Measurements from ENCODE around the gene MTCH1.

Gene MTCH1

GRCh38 chr6:36933519-36933918, 52.5 kb downstream of the MTCH1 start:
- Histone ChIP-seq H3K4me3 (no peak overlapping the region), H3K27me3 (ENCODE audit: low read depth) (no peaks in the 10 kb centered on the region), H3K36me3 (replicated peaks) (no peaks in the 10 kb centered on the region), H3K4me1 (peaks cover 2% of the 10 kb centered on the region; the same call in 1 of the 2 replicates), H3K9me3 (no peaks in the 10 kb centered on the region; the same call in 1 of the 2 replicates)
- no peak for DNase-seq (ENCODE audit: low spot score in 2 of 2)
- in situ Hi-C loops (cut with MboI; ENCODE audit: low sequenced_read_pairs) = no loop called here

- Histone ChIP-seq H3K4me3 (no peak overlapping the region), H3K36me3 (replicated peaks) (no peaks in the 10 kb centered on the region), H3K4me1 (peaks cover 2% of the 10 kb centered on the region; the same call in 1 of the 2 replicates), H3K27me3 (ENCODE audit: low read depth) (no peaks in the 10 kb centered on the region), H3K9me3 (no peaks in the 10 kb centered on the region; the same call in 1 of the 2 replicates)
- DNase-seq (ENCODE audit: low spot score in 2 of 2) = no peak
- in situ Hi-C loops (cut with MboI; ENCODE audit: low sequenced_read_pairs) = no loop called here
Measured at GRCh38 chr6:36933102-36933501, 52.9 kb downstream of the MTCH1 start.

- no peaks in the 10 kb centered on the region for H3K36me3 ChIP-seq (replicated peaks)
- peaks cover 2% of the 10 kb centered on the region; the same call in 1 of the 2 replicates for H3K4me1 ChIP-seq
- no peak overlapping the region for H3K4me3 ChIP-seq
- no peaks in the 10 kb centered on the region; the same call in 1 of the 2 replicates for H3K9me3 ChIP-seq
- no peaks in the 10 kb centered on the region for H3K27me3 ChIP-seq (ENCODE audit: low read depth)
- no peak for DNase-seq (ENCODE audit: low spot score in 2 of 2)
- in situ Hi-C loops (cut with MboI; ENCODE audit: low sequenced_read_pairs) = no loop called here
Measured at GRCh38 chr6:36930483-36930882, 55.5 kb downstream of the MTCH1 start.

GRCh38 chr6:36929607-36930006, 56.4 kb downstream of the MTCH1 start:
- no peaks in the 10 kb centered on the region for H3K9me3 ChIP-seq
- in situ Hi-C loops (cut with MboI; ENCODE audit: low sequenced_read_pairs) = no loop called here
- H3K4me1 ChIP-seq = peaks cover 2% of the 10 kb centered on the region; the same call in 1 of the 2 replicates
- H3K27me3 ChIP-seq (ENCODE audit: low read depth) = no peaks in the 10 kb centered on the region
- DNase-seq (ENCODE audit: low spot score in 2 of 2) = peak; percentile 23 to 71
- H3K36me3 ChIP-seq (replicated peaks) = no peaks in the 10 kb centered on the region
- H3K4me3 ChIP-seq = no peak overlapping the region

- H3K36me3 ChIP-seq (replicated peaks) = no peaks in the 10 kb centered on the region
- H3K27me3 ChIP-seq (ENCODE audit: low read depth) = no peaks in the 10 kb centered on the region
- in situ Hi-C loops (cut with MboI; ENCODE audit: low sequenced_read_pairs) = no loop called here
- no peak for DNase-seq (ENCODE audit: low spot score in 2 of 2)
- peaks cover 2% of the 10 kb centered on the region; the same call in 1 of the 2 replicates for H3K4me1 ChIP-seq
- no peak overlapping the region for H3K4me3 ChIP-seq
- H3K9me3 ChIP-seq = no peaks in the 10 kb centered on the region
Measured at GRCh38 chr6:36929152-36929551, 56.8 kb downstream of the MTCH1 start.

- H3K4me1 ChIP-seq = peaks cover 2% of the 10 kb centered on the region; the same call in 1 of the 2 replicates
- H3K4me3 ChIP-seq = no peak overlapping the region
- DNase-seq (ENCODE audit: low spot score in 2 of 2) = no peak
- H3K9me3 ChIP-seq = no peaks in the 10 kb centered on the region
- H3K27me3 ChIP-seq (ENCODE audit: low read depth) = no peaks in the 10 kb centered on the region
- no peaks in the 10 kb centered on the region; the same call in 1 of the 2 replicates for H3K36me3 ChIP-seq (replicated peaks)
- in situ Hi-C loops (cut with MboI; ENCODE audit: low sequenced_read_pairs) = no loop called here
Measured at GRCh38 chr6:36928547-36928918, 57.5 kb downstream of the MTCH1 start.

DNA sequence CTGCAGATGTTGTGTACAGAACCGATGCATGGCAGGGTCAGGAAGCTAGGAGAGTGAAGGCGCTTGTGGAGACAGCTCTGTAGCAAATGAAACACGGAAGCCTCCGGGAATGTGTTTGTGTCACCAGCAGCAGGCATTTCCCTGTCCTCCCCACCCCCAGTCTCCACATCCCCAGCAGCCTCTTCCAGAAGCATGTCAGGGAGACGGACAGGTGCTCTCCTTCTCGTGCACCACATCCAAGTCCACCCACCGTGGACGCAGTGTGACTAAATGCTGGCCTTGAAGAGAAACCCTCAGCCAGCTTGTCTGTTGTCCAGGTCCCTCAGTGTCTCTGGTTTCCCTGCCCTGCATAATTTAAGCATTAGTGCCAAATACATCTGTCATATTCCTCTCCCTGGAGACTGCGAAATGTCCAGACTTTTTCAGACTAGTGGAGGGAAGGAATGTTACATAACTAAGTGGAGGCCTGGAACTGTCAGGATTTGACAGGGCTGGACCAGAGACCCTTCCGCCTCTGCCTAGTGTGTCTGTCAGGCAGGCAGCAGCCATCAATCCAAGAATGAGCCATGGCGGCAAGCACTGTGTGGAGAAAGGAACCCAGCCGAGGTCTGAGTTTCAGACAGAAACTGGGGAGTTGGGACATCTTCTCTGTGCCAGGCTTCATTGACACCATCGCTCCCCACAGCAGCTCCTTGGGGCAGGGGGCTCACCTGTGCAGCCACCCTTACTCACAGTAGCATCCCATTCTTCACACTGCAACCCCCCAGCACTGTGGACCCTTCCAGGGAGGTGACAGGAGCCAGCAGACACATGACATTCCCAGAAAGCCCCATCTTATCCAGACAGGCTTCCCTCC, 58.1 kb downstream of the MTCH1 start:
- Histone ChIP-seq H3K9me3 (no peaks in the 10 kb centered on the region), H3K36me3 (replicated peaks) (no peaks in the 10 kb centered on the region; the same call in 1 of the 2 replicates), H3K27me3 (ENCODE audit: low read depth) (no peaks in the 10 kb centered on the region), H3K4me1 (peaks cover 2% of the 10 kb centered on the region; the same call in 1 of the 2 replicates), H3K4me3 (no peak overlapping the region)
- in situ Hi-C loops (cut with MboI; ENCODE audit: low sequenced_read_pairs) = no loop called here
- DNase-seq (ENCODE audit: low spot score in 2 of 2) = no peak

- DNase-seq (ENCODE audit: low spot score in 2 of 2) = no peak
- no peak overlapping the region for H3K4me3 ChIP-seq
- no peaks in the 10 kb centered on the region; the same call in 1 of the 2 replicates for H3K36me3 ChIP-seq (replicated peaks)
- in situ Hi-C loops (cut with MboI; ENCODE audit: low sequenced_read_pairs) = no loop called here
- no peaks in the 10 kb centered on the region for H3K9me3 ChIP-seq
- peaks cover 2% of the 10 kb centered on the region; the same call in 1 of the 2 replicates for H3K4me1 ChIP-seq
- no peaks in the 10 kb centered on the region for H3K27me3 ChIP-seq (ENCODE audit: low read depth)
Measured at GRCh38 chr6:36926708-36927513, 59.1 kb downstream of the MTCH1 start.

- H3K4me1 ChIP-seq = peaks cover 2% of the 10 kb centered on the region; the same call in 1 of the 2 replicates
Measured at GRCh38 chr6:36925809-36926208, 60.2 kb downstream of the MTCH1 start.

DNA sequence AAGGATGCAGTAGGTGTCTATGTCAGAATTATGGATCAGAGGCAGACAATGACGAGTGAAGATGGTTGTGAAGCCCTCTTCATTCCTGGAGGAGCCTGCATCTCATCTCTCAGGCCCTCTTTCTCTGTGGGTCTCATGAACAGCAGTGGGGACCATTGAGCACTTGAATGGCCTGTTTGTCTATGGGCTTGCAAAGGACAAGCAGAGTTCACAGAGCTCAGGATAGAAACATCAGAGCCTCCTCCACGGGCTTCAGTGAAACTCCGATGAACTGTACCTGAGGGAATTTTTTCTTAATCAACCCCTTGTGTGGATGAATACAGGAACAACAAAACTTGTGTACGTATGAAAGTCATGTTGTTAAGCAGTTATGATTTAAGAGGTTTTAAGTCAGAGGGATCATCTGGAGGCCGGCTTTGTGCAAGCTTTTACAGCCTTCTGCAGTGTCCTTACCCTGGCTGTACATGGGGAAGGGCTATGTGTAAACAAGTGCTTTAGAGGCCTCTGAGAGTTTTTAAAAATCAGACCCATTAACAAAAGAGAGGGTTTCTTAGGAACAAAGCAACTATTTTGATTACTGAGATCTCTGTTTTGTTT, 61.1 kb downstream of the MTCH1 start:
- H3K27me3 ChIP-seq (ENCODE audit: low read depth) = no peaks in the 10 kb centered on the region
- peaks cover 2% of the 10 kb centered on the region; the same call in 1 of the 2 replicates for H3K4me1 ChIP-seq
- no peaks in the 10 kb centered on the region for H3K9me3 ChIP-seq
- in situ Hi-C loops (cut with MboI; ENCODE audit: low sequenced_read_pairs) = no loop called here
- no peak for DNase-seq (ENCODE audit: low spot score in 2 of 2)
- H3K36me3 ChIP-seq (replicated peaks) = peaks cover 3% of the 10 kb centered on the region; the same call in 1 of the 2 replicates
- no peak overlapping the region for H3K4me3 ChIP-seq

More at GRCh38 chr6:36925809-36926208, 60.2 kb downstream of the MTCH1 start:
- no peak overlapping the region for H3K4me3 ChIP-seq
- in situ Hi-C loops (cut with MboI; ENCODE audit: low sequenced_read_pairs) = no loop called here
- no peaks in the 10 kb centered on the region; the same call in 1 of the 2 replicates for H3K36me3 ChIP-seq (replicated peaks)
- no peak for DNase-seq (ENCODE audit: low spot score in 2 of 2)
- no peaks in the 10 kb centered on the region for H3K9me3 ChIP-seq
- H3K27me3 ChIP-seq (ENCODE audit: low read depth) = no peaks in the 10 kb centered on the region

DNA sequence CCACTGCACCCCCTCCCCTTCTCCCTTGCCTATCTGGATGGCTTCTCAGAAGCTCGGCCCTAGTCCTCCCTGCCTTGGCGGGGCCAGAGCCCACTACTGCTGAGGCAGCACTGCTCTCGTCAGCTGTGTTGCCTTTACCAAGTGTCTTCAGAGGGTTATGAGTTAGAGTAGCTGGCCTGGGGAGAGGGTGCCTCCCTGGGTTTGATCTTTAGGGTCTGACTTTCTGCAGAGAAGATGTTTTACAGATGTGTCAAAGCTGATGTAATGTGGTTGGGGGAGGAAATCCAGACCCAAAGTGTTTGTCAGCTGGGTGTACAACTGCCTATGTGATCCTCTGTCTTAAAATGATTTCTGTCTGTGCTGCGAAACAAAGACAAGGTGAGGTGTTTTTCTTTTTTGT, 61.9 kb downstream of the MTCH1 start:
- H3K36me3 ChIP-seq (replicated peaks) = peaks cover 9% of the 10 kb centered on the region; the same call in 1 of the 2 replicates

GRCh38 chr6:36920546-36920945, 65.5 kb downstream of the MTCH1 start:
- peaks cover 14% of the 10 kb centered on the region for H3K36me3 ChIP-seq (replicated peaks)

More for the DNA sequence above, 61.9 kb downstream of the MTCH1 start:
- H3K27me3 ChIP-seq (ENCODE audit: low read depth) = no peaks in the 10 kb centered on the region
- H3K9me3 ChIP-seq = no peaks in the 10 kb centered on the region
- H3K4me3 ChIP-seq = no peak overlapping the region
- no peaks in the 10 kb centered on the region for H3K4me1 ChIP-seq
- in situ Hi-C loops (cut with MboI; ENCODE audit: low sequenced_read_pairs) = no loop called here
- no peak for DNase-seq (ENCODE audit: low spot score in 2 of 2)

GRCh38 chr6:36920049-36920448, 65.9 kb downstream of the MTCH1 start:
- Histone ChIP-seq H3K4me1 (no peaks in the 10 kb centered on the region), H3K36me3 (replicated peaks) (peaks cover 14% of the 10 kb centered on the region), H3K9me3 (no peaks in the 10 kb centered on the region), H3K4me3 (no peak overlapping the region), H3K27me3 (ENCODE audit: low read depth) (no peaks in the 10 kb centered on the region)
- in situ Hi-C loops (cut with MboI; ENCODE audit: low sequenced_read_pairs) = no loop called here
- no peak for DNase-seq (ENCODE audit: low spot score in 2 of 2)

More at GRCh38 chr6:36920546-36920945, 65.5 kb downstream of the MTCH1 start:
- no peak for DNase-seq (ENCODE audit: low spot score in 2 of 2)
- no peaks in the 10 kb centered on the region for H3K4me1 ChIP-seq
- H3K9me3 ChIP-seq = no peaks in the 10 kb centered on the region
- in situ Hi-C loops (cut with MboI; ENCODE audit: low sequenced_read_pairs) = no loop called here
- no peak overlapping the region for H3K4me3 ChIP-seq
- no peaks in the 10 kb centered on the region for H3K27me3 ChIP-seq (ENCODE audit: low read depth)
